SK-N-MC (cell line): ENCODE data around the gene EIF2D.
"Not testable (repeated sequence)": the region's sequence is repeated elsewhere in the genome, so short reads cannot be mapped to it uniquely, and the experiment has no call there.

Source experiments
- DNase-seq: peaks from one replicate; pipeline ENCODE4 v3.0.0-alpha.2; 2011; ENCODE audit warnings: low read depth, low spot score
- H3K27ac ChIP-seq: fragments of 200-600 bp; sonication (generic); 2 replicates; pipeline ENCODE4 v1.5.1; 2016; ENCODE audit warnings: mixed run types
- H3K36me3 ChIP-seq: fragments of 200-600 bp; sonication (generic); 2 replicates; pipeline ENCODE4 v1.6.1; 2017; ENCODE audit warnings: antibody characterized with exemption, low read length, mixed read lengths; ENCODE audit not compliant: insufficient read depth
- H3K4me3 ChIP-seq: fragments of 200-600 bp; sonication (generic); 2 replicates; pipeline ENCODE4 v1.5.1; 2016
- H3K9ac ChIP-seq: fragments of 200-600 bp; sonication (generic); 2 replicates; pipeline ENCODE4 v1.8.0; 2017; ENCODE audit warnings: mixed run types, mixed read lengths; ENCODE audit not compliant: insufficient read length
- H3K9me3 ChIP-seq: fragments of 200-600 bp; sonication (generic); 2 replicates; pipeline ENCODE4 v1.6.1; 2017; ENCODE audit warnings: low read depth, mild to moderate bottlenecking, antibody characterized with exemption, low read length, moderate library complexity, mixed read lengths
- EZH2 ChIP-seq: fragments of 200-600 bp; sonication (generic); IDR thresholded peaks from one replicate; pipeline ENCODE4 v1.6.1; 2017; ENCODE audit warnings: antibody characterized with exemption
- FOXP2 ChIP-seq: optimal IDR thresholded peaks from 2 replicates; pipeline ENCODE3; 2011; ENCODE audit warnings: mild to moderate bottlenecking, moderate library complexity; ENCODE audit not compliant: insufficient read depth; ENCODE audit errors: extremely low read length, control extremely low read depth
- POLR2AphosphoS5 ChIP-seq: IDR thresholded peaks from 2 replicates; pipeline ENCODE4 v1.6.1; 2012; ENCODE audit warnings: mild to moderate bottlenecking, low read depth, low read length, borderline replicate concordance

The EIF2D gene

GRCh38 chr1:206654828-206655227 lies 42.6 kb upstream of the EIF2D start:
- TF ChIP-seq FOXP2 (no peak), EZH2 (no peak), POLR2AphosphoS5 (no peak)
- Histone ChIP-seq H3K4me3 (no peak overlapping the region), H3K27ac (no peak overlapping the region), H3K9ac (no peak overlapping the region), H3K9me3 (no peaks in the 10 kb centered on the region), H3K36me3 (peaks cover 10% of the 10 kb centered on the region; the same call in 1 of the 2 replicates)
- DNase-seq = no peak

GRCh38 chr1:206653715-206654459 lies 41.6 kb upstream of the EIF2D start:
- H3K9ac ChIP-seq = no peak overlapping the region
- H3K4me3 ChIP-seq = no peak overlapping the region
- H3K9me3 ChIP-seq = no peaks in the 10 kb centered on the region
- no peak for DNase-seq
- no peak overlapping the region for H3K27ac ChIP-seq
- TF ChIP-seq EZH2 = no peak
- TF ChIP-seq POLR2AphosphoS5 = no peak
- TF ChIP-seq FOXP2 = no peak
- peaks cover 14% of the 10 kb centered on the region; the same call in 1 of the 2 replicates for H3K36me3 ChIP-seq

GRCh38 chr1:206651958-206652890 lies 40.0 kb upstream of the EIF2D start:
- Histone ChIP-seq H3K4me3 (no peak overlapping the region), H3K27ac (no peak overlapping the region), H3K36me3 (peaks cover 30% of the 10 kb centered on the region), H3K9me3 (no peaks in the 10 kb centered on the region), H3K9ac (no peak overlapping the region)
- TF ChIP-seq POLR2AphosphoS5 = no peak
- no peak for TF ChIP-seq FOXP2
- TF ChIP-seq EZH2 = no peak
- DNase-seq = no peak

- Histone ChIP-seq H3K9me3 (no peaks in the 10 kb centered on the region), H3K27ac (no peak overlapping the region), H3K9ac (no peak overlapping the region), H3K36me3 (peaks cover 38% of the 10 kb centered on the region), H3K4me3 (no peak overlapping the region)
- no peak for TF ChIP-seq FOXP2
- no peak for DNase-seq
Observed at GRCh38 chr1:206651014-206651413, 38.7 kb upstream of the EIF2D start.

- H3K27ac ChIP-seq = no peak overlapping the region
- no peaks in the 10 kb centered on the region for H3K9me3 ChIP-seq
- H3K4me3 ChIP-seq = no peak overlapping the region
- TF ChIP-seq EZH2 (no peak), FOXP2 (no peak)
- no peak overlapping the region for H3K9ac ChIP-seq
- DNase-seq = no peak
- peaks cover 38% of the 10 kb centered on the region for H3K36me3 ChIP-seq
Observed at GRCh38 chr1:206649261-206649921, 37.1 kb upstream of the EIF2D start.

- DNase-seq = no peak
- Histone ChIP-seq H3K4me3 (no peak overlapping the region), H3K9ac (no peak overlapping the region), H3K9me3 (no peaks in the 10 kb centered on the region), H3K27ac (no peak overlapping the region), H3K36me3 (peaks cover 41% of the 10 kb centered on the region)
- TF ChIP-seq POLR2AphosphoS5 = no peak
- TF ChIP-seq EZH2 = no peak
- no peak for TF ChIP-seq FOXP2
Observed at GRCh38 chr1:206647224-206647623, 35.0 kb upstream of the EIF2D start.

- no peak for DNase-seq
- Histone ChIP-seq H3K36me3 (peaks cover 38% of the 10 kb centered on the region), H3K4me3 (no peak overlapping the region), H3K9ac (no peak overlapping the region), H3K27ac (no peak overlapping the region), H3K9me3 (no peaks in the 10 kb centered on the region)
- TF ChIP-seq EZH2 (no peak), POLR2AphosphoS5 (no peak), FOXP2 (no peak)
Observed at GRCh38 chr1:206646504-206646903, 34.2 kb upstream of the EIF2D start.

- no peak overlapping the region for H3K27ac ChIP-seq
- H3K9ac ChIP-seq = no peak overlapping the region
- TF ChIP-seq POLR2AphosphoS5 (no peak), EZH2 (no peak), FOXP2 (no peak)
- H3K36me3 ChIP-seq = peaks cover 39% of the 10 kb centered on the region
- DNase-seq = no peak
- no peak overlapping the region for H3K4me3 ChIP-seq
- H3K9me3 ChIP-seq = no peaks in the 10 kb centered on the region
Observed at GRCh38 chr1:206643118-206643698, 30.9 kb upstream of the EIF2D start.

GRCh38 chr1:206642074-206642473 lies 29.8 kb upstream of the EIF2D start:
- H3K9ac ChIP-seq, DNase-seq, H3K27ac ChIP-seq, H3K4me3 ChIP-seq, H3K9me3 ChIP-seq: not testable (repeated sequence)
- peaks cover 32% of the 10 kb centered on the region for H3K36me3 ChIP-seq
